ENCODE results near the gene DCST1. TPM values are rescaled to one million over a fixed set of nuclear protein-coding genes. Genes with fewer than 3 reads are reported as not detected.

DCST1 gene
- total and polyA plus RNA-seq, 2 donors (not counting 1 experiment from before 2014, with no cell fraction given): 0.22 TPM; not detected in 1

DNA sequence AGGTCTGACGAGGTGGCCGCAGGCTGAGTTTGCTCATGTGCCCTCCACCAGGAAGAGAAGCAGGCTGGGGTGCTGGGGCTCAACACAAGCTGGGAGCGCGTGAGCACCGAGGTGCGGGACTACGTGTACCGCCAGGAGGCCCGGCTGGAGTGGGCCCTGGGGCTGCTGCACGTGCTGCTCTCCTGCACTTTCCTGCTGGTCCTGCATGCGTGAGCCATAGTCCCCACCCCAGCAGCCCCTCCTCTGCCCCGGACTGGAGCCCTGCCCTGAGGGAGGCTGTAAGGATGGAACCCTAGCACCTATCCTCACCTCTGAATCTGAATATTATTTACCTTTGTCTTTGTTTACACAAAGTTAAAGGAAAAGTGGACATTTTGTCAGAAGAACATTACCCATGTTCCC, 9.7 kb downstream of the DCST1 start:
- intact Hi-C loops (cut with micrococcal nuclease): no loop called here
- Histone ChIP-seq H3K4me1 (ENCODE audit: control insufficient read depth in 2 of 2, insufficient read depth in 2 of 2, low read length in 2 of 2) (no peaks in the 10 kb centered on the region), H3K4me2 (replicated peaks; ENCODE audit: low read depth, low read length, poor library complexity, severe bottlenecking) (no peak overlapping the region), H3K9ac (ENCODE audit: low read length) (no peak overlapping the region), H3K27ac (ENCODE audit: low read length in 2 of 2) (no peak overlapping the region), H3K4me3 (ENCODE audit: control extremely low read depth in 1 of 5, extremely low read depth in 1 of 5, insufficient read depth in 1 of 5, low read depth in 2 of 5, low read length in 4 of 5) (no peak overlapping the region), H2AFZ (ENCODE audit: insufficient read depth, low read depth, low read length, poor library complexity, severe bottlenecking) (no peak overlapping the region), H3K79me2 (ENCODE audit: control insufficient read depth, insufficient read depth, low read length) (no peaks in the 10 kb centered on the region), H3K36me3 (replicated peaks in 1 of 2; ENCODE audit: control extremely low read depth in 1 of 2, control insufficient read depth in 1 of 2, extremely low read depth in 1 of 2, insufficient read depth in 2 of 2, low read length in 1 of 2) (no peaks in the 10 kb centered on the region), H4K20me1 (ENCODE audit: control insufficient read depth, insufficient read depth, low read length, poor library complexity, severe bottlenecking) (no peaks in the 10 kb centered on the region), H3K9me3 (ENCODE audit: control extremely low read depth in 1 of 3, control insufficient read depth in 2 of 3, insufficient read depth in 1 of 3, low read length in 2 of 3) (no peaks in the 10 kb centered on the region), H3K27me3 (replicated peaks in 1 of 4; ENCODE audit: control extremely low read depth in 1 of 4, control insufficient read depth in 3 of 4, insufficient read depth in 4 of 4, low read length in 3 of 4) (peaks cover 0 to 5% (median 0%) of the 10 kb centered on the region in 4 experiments)
- Mint-ChIP-seq H3K27me3 (peaks cover 8% of the 10 kb centered on the region), H3K27ac (no peak overlapping the region), H3K4me1 (peaks cover 7% of the 10 kb centered on the region), H3K4me3 (no peak overlapping the region), H3K9me3 (ENCODE audit: insufficient read depth) (no peaks in the 10 kb centered on the region)
- TF ChIP-seq, protein P1, sequence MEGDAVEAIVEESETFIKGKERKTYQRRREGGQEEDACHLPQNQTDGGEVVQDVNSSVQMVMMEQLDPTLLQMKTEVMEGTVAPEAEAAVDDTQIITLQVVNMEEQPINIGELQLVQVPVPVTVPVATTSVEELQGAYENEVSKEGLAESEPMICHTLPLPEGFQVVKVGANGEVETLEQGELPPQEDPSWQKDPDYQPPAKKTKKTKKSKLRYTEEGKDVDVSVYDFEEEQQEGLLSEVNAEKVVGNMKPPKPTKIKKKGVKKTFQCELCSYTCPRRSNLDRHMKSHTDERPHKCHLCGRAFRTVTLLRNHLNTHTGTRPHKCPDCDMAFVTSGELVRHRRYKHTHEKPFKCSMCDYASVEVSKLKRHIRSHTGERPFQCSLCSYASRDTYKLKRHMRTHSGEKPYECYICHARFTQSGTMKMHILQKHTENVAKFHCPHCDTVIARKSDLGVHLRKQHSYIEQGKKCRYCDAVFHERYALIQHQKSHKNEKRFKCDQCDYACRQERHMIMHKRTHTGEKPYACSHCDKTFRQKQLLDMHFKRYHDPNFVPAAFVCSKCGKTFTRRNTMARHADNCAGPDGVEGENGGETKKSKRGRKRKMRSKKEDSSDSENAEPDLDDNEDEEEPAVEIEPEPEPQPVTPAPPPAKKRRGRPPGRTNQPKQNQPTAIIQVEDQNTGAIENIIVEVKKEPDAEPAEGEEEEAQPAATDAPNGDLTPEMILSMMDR (IDR thresholded peaks at IDR 0.05): no peak
- no peak for TF ChIP-seq EZH2 (IDR thresholded peaks at IDR 0.05; ENCODE audit: borderline replicate concordance, insufficient read depth, low read depth, low read length, poor library complexity, severe bottlenecking)
- CTCF ChIA-PET: interaction anchor here (0.7 to 16.6 kb wide), 11 partner anchors 19 to 698 kb away, joined by 3 to 370 read pairs (median 6); partner anchors contain the start of genes EFNA4, KRTCAP2, PBXIP1 and SLC50A1
- POLR2A ChIA-PET: interaction anchor here (0.6 to 0.8 kb wide), 2 partner anchors 11 to 18 kb away, joined by 3 to 4 read pairs; no protein-coding TSS in a partner anchor
- no peak for DNase-seq
- ATAC-seq (ENCODE audit: low read depth): no peak
- WGBS (ENCODE audit: insufficient coverage): 85% methylated on average over 6 of the region's 12 CpGs

GRCh38 chr1:155043793-155044192, 10.2 kb downstream of the DCST1 start:
- Histone ChIP-seq H3K9me3 (ENCODE audit: control extremely low read depth in 1 of 3, control insufficient read depth in 2 of 3, insufficient read depth in 1 of 3, low read length in 2 of 3) (no peaks in the 10 kb centered on the region), H3K4me2 (replicated peaks; ENCODE audit: low read depth, low read length, poor library complexity, severe bottlenecking) (no peak overlapping the region), H3K79me2 (ENCODE audit: control insufficient read depth, insufficient read depth, low read length) (no peaks in the 10 kb centered on the region), H3K4me1 (ENCODE audit: control insufficient read depth in 2 of 2, insufficient read depth in 2 of 2, low read length in 2 of 2) (no peaks in the 10 kb centered on the region), H3K36me3 (replicated peaks in 1 of 2; ENCODE audit: control extremely low read depth in 1 of 2, control insufficient read depth in 1 of 2, extremely low read depth in 1 of 2, insufficient read depth in 2 of 2, low read length in 1 of 2) (no peaks in the 10 kb centered on the region), H3K4me3 (ENCODE audit: control extremely low read depth in 1 of 5, extremely low read depth in 1 of 5, insufficient read depth in 1 of 5, low read depth in 2 of 5, low read length in 4 of 5) (no peak overlapping the region), H3K27me3 (replicated peaks in 1 of 4; ENCODE audit: control extremely low read depth in 1 of 4, control insufficient read depth in 3 of 4, insufficient read depth in 4 of 4, low read length in 3 of 4) (peaks cover 0 to 5% (median 0%) of the 10 kb centered on the region in 4 experiments), H3K27ac (ENCODE audit: low read length in 2 of 2) (no peak overlapping the region), H3K9ac (ENCODE audit: low read length) (no peak overlapping the region), H4K20me1 (ENCODE audit: control insufficient read depth, insufficient read depth, low read length, poor library complexity, severe bottlenecking) (no peaks in the 10 kb centered on the region), H2AFZ (ENCODE audit: insufficient read depth, low read depth, low read length, poor library complexity, severe bottlenecking) (no peak overlapping the region)
- Mint-ChIP-seq H3K4me1 (peaks cover 7% of the 10 kb centered on the region), H3K9me3 (ENCODE audit: insufficient read depth) (no peaks in the 10 kb centered on the region), H3K27me3 (peaks cover 3% of the 10 kb centered on the region), H3K4me3 (no peak overlapping the region), H3K27ac (no peak overlapping the region)
- TF ChIP-seq EZH2 (IDR thresholded peaks at IDR 0.05; ENCODE audit: borderline replicate concordance, insufficient read depth, low read depth, low read length, poor library complexity, severe bottlenecking): no peak
- TF ChIP-seq, protein P1 (IDR thresholded peaks at IDR 0.05): no peak
- POLR2A ChIA-PET: interaction anchor here (0.5 to 0.8 kb wide), 4 partner anchors 8 to 128 kb away, joined by 3 to 4 read pairs (median 4); no protein-coding TSS in a partner anchor
- 77% methylated on average over 2 of the region's 3 CpGs for WGBS (ENCODE audit: insufficient coverage)
- ATAC-seq (ENCODE audit: low read depth) (no peak), DNase-seq (no peak)
- intact Hi-C loops (cut with micrococcal nuclease): no loop called here
- CTCF ChIA-PET: interaction anchor here (0.6 to 16.6 kb wide), 24 partner anchors 18 to 711 kb away, joined by 3 to 370 read pairs (median 5); partner anchors contain the start of genes CKS1B, EFNA4, KRTCAP2 and PBXIP1

All from B cell (primary cell).